GM12878 (cell line): ENCODE results near the gene WDR93.

Source experiments
- BACH1 ChIP-seq: fragments of 450-650 bp; IDR thresholded peaks from 2 replicates; pipeline ENCODE4 v1.6.1; 2017; ENCODE audit warnings: mild to moderate bottlenecking, borderline replicate concordance
- EP300 ChIP-seq, 2 experiments: fragments of 150-350 bp in 1 of 2; IDR thresholded peaks; 2 replicates each; pipeline ENCODE4 v1.6.1; 2011 to 2012; ENCODE audit warnings: low read depth in 2 of 2, low read length in 2 of 2, borderline replicate concordance in 1 of 2, improper control_type of control experiment in 1 of 2, inconsistent platforms in 1 of 2; ENCODE audit not compliant: control insufficient read depth in 1 of 2
- HCFC1 ChIP-seq: fragments of 150-350 bp; IDR thresholded peaks from 2 replicates; pipeline ENCODE4 v1.6.1; 2014; ENCODE audit warnings: low read length
- HDAC2 ChIP-seq: fragments of 200-600 bp; sonication (generic); IDR thresholded peaks from 2 replicates; pipeline ENCODE4 v1.6.1; 2017
- IKZF2 ChIP-seq, 2 experiments: fragments of 450-650 bp; IDR thresholded peaks; 2 replicates each; pipeline ENCODE4 v1.6.1; 2017; ENCODE audit warnings: mild to moderate bottlenecking in 2 of 2, moderate library complexity in 2 of 2
- MXI1 ChIP-seq: fragments of 150-350 bp; IDR thresholded peaks from 2 replicates; pipeline ENCODE4 v1.6.1; 2011; ENCODE audit warnings: low read depth, mild to moderate bottlenecking, inconsistent platforms, low read length, improper control_type of control experiment
- POLR2AphosphoS5 ChIP-seq: IDR thresholded peaks from 2 replicates; pipeline ENCODE4 v1.6.1; 2011; ENCODE audit warnings: mild to moderate bottlenecking, low read length, inconsistent platforms
- SPI1 ChIP-seq: IDR thresholded peaks from 2 replicates; pipeline ENCODE4 v1.6.1; 2011; ENCODE audit warnings: low read depth, mild to moderate bottlenecking, low read length, moderate library complexity, borderline replicate concordance; ENCODE audit not compliant: insufficient read depth
- TF ChIP-seq, protein P1 (sequence below), 3 experiments: IDR thresholded peaks in 2 of 3; conservative IDR thresholded peaks in 1 of 3; 2 replicates each; pipeline ENCODE4 v1.5.1; 2011; ENCODE audit warnings: low read depth in 3 of 3, low read length in 3 of 3, mild to moderate bottlenecking in 3 of 3, control low read depth in 2 of 3, moderate library complexity in 2 of 3, inconsistent platforms in 1 of 3, mixed read lengths in 1 of 3; ENCODE audit not compliant: control insufficient read depth in 2 of 3, insufficient read depth in 1 of 3; ENCODE audit errors: extremely low read depth in 1 of 3
- TF ChIP-seq, protein P2 (sequence below): IDR thresholded peaks from 2 replicates; pipeline ENCODE4 v1.6.1; 2012; ENCODE audit warnings: low read depth, low read length, improper control_type of control experiment

DNA sequence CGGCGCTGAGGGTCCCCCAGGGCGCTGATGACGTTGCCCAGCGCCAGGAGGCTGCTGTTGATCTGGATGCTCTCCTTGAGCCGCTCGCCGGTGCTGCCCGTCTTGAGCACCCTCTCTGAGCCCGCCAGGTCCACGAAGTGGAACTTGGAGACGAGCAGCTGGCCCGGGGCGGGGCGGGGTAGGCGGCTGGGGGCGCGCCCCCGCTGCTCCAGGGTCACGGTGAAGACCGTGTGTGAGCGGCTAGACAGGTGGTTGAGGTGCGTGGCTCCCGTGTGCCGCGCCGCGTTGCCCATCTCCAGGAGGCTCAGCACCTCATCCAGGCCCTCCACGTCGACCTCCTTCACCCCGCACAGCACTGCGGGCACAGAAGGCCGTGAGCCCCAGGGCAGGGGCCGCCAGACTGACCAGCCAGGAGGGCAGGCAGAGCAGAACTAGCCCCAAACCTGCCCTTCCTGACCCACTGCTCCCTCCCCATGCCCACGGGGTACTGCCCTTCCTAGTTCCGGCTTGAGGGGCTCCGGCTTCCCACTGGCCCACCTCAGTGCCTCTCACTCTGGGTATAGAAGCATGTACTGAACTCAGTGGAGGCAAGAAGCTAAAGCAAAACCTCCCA lies 41.5 kb upstream of the WDR93 start:
- TF ChIP-seq, protein P1, sequence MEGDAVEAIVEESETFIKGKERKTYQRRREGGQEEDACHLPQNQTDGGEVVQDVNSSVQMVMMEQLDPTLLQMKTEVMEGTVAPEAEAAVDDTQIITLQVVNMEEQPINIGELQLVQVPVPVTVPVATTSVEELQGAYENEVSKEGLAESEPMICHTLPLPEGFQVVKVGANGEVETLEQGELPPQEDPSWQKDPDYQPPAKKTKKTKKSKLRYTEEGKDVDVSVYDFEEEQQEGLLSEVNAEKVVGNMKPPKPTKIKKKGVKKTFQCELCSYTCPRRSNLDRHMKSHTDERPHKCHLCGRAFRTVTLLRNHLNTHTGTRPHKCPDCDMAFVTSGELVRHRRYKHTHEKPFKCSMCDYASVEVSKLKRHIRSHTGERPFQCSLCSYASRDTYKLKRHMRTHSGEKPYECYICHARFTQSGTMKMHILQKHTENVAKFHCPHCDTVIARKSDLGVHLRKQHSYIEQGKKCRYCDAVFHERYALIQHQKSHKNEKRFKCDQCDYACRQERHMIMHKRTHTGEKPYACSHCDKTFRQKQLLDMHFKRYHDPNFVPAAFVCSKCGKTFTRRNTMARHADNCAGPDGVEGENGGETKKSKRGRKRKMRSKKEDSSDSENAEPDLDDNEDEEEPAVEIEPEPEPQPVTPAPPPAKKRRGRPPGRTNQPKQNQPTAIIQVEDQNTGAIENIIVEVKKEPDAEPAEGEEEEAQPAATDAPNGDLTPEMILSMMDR (IDR thresholded peaks at IDR 0.05 in 2 of 3, conservative IDR thresholded peaks at IDR 0.05 in 1 of 3; ENCODE audit: control insufficient read depth in 2 of 3, extremely low read depth in 1 of 3, insufficient read depth in 1 of 3, low read depth in 3 of 3, low read length in 3 of 3) = no peak
- TF ChIP-seq BACH1 (no peak), HCFC1 (no peak), MXI1 (no peak), POLR2AphosphoS5 (no peak), EP300 (IDR thresholded peaks at IDR 0.05; ENCODE audit: borderline replicate concordance in 1 of 2, control insufficient read depth in 1 of 2, low read depth in 2 of 2, low read length in 2 of 2) (no peak), IKZF2 (IDR thresholded peaks at IDR 0.05) (no peak), SPI1 (no peak), HDAC2 (no peak)
- TF ChIP-seq, protein P2, sequence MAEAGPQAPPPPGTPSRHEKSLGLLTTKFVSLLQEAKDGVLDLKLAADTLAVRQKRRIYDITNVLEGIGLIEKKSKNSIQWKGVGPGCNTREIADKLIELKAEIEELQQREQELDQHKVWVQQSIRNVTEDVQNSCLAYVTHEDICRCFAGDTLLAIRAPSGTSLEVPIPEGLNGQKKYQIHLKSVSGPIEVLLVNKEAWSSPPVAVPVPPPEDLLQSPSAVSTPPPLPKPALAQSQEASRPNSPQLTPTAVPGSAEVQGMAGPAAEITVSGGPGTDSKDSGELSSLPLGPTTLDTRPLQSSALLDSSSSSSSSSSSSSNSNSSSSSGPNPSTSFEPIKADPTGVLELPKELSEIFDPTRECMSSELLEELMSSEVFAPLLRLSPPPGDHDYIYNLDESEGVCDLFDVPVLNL = no peak
